A549 (cell line): ENCODE data around the gene AGA.

Experiments used
- GATA3 ChIP-seq: IDR thresholded peaks from 2 replicates; pipeline ENCODE4 v1.6.1; 2012; ENCODE audit warnings: borderline replicate concordance
- PHF8 ChIP-seq: fragments of 200-600 bp; sonication (generic); IDR thresholded peaks from 2 replicates; pipeline ENCODE4 v1.6.1; 2016; ENCODE audit warnings: low read depth, mild to moderate bottlenecking, antibody characterized with exemption, moderate library complexity, borderline replicate concordance
- RAD21 ChIP-seq, 2 experiments: fragments of >200 bp in 1 of 2; sonication (Bioruptor Twin) in 1 of 2; formaldehyde crosslinking in 1 of 2; IDR thresholded peaks in 1 of 2; conservative IDR thresholded peaks in 1 of 2; 2 replicates in 1 of 2; 3 replicates in 1 of 2; pipeline ENCODE4 v1.6.1; 2012 to 2018; ENCODE audit warnings: inconsistent platforms in 1 of 2

DNA sequence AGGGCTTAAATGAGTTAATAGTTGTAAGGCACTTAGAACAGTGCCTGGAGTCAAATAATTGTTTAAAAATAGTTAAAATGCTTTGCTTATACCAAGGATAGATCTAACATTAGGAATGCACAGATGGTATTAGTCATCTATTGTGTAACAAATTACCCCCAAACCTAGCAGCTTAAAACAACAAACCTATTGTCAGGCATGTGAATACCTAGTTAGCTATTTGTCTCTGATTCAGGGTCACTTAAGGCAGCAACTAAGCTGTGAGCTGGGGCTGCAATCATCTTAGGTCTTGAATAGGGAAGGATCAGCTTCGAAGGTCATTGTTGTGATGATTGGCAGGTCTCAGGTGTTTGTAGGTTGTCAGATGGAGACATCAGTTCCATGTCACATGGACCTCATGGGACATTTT lies 42.4 kb upstream of the AGA start:
- TF ChIP-seq RAD21 (conservative IDR thresholded peaks at IDR 0.05 in 1 of 2, IDR thresholded peaks at IDR 0.05 in 1 of 2) (no peak), PHF8 (no peak), GATA3 (no peak)
